SK-N-MC (cell line): Measurements from ENCODE around the gene ITGB2.

Source experiments
- DNase-seq: peaks from one replicate; pipeline ENCODE4 v3.0.0-alpha.2; 2011; ENCODE audit warnings: low read depth, low spot score
- H3K27ac ChIP-seq: fragments of 200-600 bp; sonication (generic); 2 replicates; pipeline ENCODE4 v1.5.1; 2016; ENCODE audit warnings: mixed run types
- H3K36me3 ChIP-seq: fragments of 200-600 bp; sonication (generic); 2 replicates; pipeline ENCODE4 v1.6.1; 2017; ENCODE audit warnings: antibody characterized with exemption, low read length, mixed read lengths; ENCODE audit not compliant: insufficient read depth
- H3K4me3 ChIP-seq: fragments of 200-600 bp; sonication (generic); 2 replicates; pipeline ENCODE4 v1.5.1; 2016
- H3K9ac ChIP-seq: fragments of 200-600 bp; sonication (generic); 2 replicates; pipeline ENCODE4 v1.8.0; 2017; ENCODE audit warnings: mixed run types, mixed read lengths; ENCODE audit not compliant: insufficient read length
- H3K9me3 ChIP-seq: fragments of 200-600 bp; sonication (generic); 2 replicates; pipeline ENCODE4 v1.6.1; 2017; ENCODE audit warnings: low read depth, mild to moderate bottlenecking, antibody characterized with exemption, low read length, moderate library complexity, mixed read lengths
- EZH2 ChIP-seq: fragments of 200-600 bp; sonication (generic); IDR thresholded peaks from one replicate; pipeline ENCODE4 v1.6.1; 2017; ENCODE audit warnings: antibody characterized with exemption
- FOXP2 ChIP-seq: optimal IDR thresholded peaks from 2 replicates; pipeline ENCODE3; 2011; ENCODE audit warnings: mild to moderate bottlenecking, moderate library complexity; ENCODE audit not compliant: insufficient read depth; ENCODE audit errors: extremely low read length, control extremely low read depth
- POLR2AphosphoS5 ChIP-seq: IDR thresholded peaks from 2 replicates; pipeline ENCODE4 v1.6.1; 2012; ENCODE audit warnings: mild to moderate bottlenecking, low read depth, low read length, borderline replicate concordance

Gene ITGB2

DNA sequence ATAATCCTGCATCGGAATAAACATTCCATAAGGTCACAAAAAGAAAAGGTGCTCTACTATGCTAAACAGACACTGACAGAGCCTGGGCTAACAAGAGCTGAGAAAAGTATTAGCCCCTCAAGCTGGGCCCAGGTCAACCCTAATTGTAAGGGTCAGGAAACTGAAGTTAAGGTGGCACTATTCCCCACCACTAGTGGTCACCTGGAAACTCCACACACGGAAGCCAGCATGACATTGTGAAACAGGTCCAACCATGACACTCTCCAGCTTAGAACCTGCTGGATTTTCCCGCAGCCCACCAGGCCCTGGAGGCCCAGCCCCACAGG, 48.4 kb downstream of the ITGB2 start:
- no peak overlapping the region for H3K27ac ChIP-seq
- TF ChIP-seq POLR2AphosphoS5 (no peak), EZH2 (no peak), FOXP2 (no peak)

DNA sequence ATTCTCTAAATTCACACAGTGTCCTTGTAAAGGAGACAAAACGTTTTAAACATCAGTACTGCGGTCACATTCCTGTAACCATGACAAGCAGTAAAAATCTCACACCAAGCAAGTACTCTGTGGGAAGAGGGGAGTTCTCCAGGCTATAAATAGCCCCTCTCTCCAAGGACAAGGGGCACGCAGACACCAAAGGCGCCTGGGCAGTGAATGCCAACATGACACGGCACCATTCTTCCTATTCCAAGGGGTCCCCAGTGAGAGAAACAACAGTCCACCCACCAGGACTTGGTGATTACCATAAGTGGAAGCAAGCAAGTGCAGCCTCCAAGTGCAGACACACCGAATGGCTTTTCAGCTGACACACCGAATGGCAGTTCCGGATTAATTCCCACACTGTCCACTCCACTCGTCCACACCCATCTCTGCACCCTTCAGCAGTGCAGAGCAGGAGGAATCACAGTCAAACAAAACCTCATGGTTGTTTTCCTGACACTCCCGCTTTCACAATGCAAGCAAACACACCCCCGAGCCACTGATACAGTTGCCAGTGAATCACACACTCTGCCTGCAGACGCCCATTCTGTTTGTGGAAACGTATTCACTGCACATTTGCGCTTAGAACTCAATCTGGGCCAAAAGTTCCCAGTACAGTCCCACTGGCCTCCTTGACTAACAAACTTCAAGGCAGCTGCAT, 49.0 kb downstream of the ITGB2 start:
- TF ChIP-seq EZH2: no peak
- TF ChIP-seq POLR2AphosphoS5: no peak
- no peak for TF ChIP-seq FOXP2
- H3K27ac ChIP-seq: no peak overlapping the region
- H3K9me3 ChIP-seq: no peaks in the 10 kb centered on the region
- H3K4me3 ChIP-seq: peak overlapping the region; percentile 85
- H3K9ac ChIP-seq: peak overlapping the region; percentile 78
- no peak for DNase-seq
- peaks cover 8% of the 10 kb centered on the region; the same call in 1 of the 2 replicates for H3K36me3 ChIP-seq

More for the DNA sequence above, 48.4 kb downstream of the ITGB2 start:
- no peak for DNase-seq
- Histone ChIP-seq H3K9me3 (no peaks in the 10 kb centered on the region), H3K4me3 (peak overlapping the region; percentile 85), H3K9ac (peak overlapping the region; percentile 78), H3K36me3 (0 out of 2 replicates have a peak, but pooled peaks cover 3% of the 10 kb centered on the region)

DNA sequence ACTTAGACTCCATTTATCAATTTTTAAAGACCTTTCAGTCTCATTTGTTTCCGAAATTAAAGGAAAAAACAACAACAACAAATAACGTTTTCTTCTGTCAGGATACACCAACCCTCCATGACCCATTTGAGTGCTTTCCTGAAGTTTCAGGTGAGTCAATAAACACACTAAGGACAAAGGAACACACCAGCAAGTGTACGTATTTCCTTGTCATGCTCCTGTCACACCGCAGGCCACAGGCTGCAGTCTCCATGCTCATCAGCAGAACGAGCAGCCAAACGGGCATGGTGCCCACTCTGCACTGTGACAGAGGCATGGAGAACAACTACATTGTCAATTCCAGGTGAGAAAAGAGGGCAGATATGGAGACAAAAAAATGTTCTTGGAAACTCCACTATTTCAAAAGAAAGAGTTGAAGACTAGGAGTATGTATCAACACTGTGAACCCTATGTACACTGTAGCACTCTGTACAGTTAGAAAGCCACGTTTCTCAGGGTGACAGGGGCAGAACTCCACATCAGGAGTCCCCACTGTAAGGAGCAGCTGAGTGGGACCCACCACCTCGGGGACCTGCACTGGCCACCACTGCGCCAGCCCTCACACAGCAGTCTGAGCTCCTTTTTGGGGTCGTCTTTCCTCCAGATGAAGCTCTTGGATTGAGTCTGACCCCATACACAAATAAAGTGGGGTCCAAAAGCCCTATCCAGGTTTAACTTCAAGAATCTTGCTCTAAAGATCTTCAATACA, 49.8 kb downstream of the ITGB2 start:
- no peak overlapping the region for H3K27ac ChIP-seq
- H3K9ac ChIP-seq: no peak overlapping the region

DNA sequence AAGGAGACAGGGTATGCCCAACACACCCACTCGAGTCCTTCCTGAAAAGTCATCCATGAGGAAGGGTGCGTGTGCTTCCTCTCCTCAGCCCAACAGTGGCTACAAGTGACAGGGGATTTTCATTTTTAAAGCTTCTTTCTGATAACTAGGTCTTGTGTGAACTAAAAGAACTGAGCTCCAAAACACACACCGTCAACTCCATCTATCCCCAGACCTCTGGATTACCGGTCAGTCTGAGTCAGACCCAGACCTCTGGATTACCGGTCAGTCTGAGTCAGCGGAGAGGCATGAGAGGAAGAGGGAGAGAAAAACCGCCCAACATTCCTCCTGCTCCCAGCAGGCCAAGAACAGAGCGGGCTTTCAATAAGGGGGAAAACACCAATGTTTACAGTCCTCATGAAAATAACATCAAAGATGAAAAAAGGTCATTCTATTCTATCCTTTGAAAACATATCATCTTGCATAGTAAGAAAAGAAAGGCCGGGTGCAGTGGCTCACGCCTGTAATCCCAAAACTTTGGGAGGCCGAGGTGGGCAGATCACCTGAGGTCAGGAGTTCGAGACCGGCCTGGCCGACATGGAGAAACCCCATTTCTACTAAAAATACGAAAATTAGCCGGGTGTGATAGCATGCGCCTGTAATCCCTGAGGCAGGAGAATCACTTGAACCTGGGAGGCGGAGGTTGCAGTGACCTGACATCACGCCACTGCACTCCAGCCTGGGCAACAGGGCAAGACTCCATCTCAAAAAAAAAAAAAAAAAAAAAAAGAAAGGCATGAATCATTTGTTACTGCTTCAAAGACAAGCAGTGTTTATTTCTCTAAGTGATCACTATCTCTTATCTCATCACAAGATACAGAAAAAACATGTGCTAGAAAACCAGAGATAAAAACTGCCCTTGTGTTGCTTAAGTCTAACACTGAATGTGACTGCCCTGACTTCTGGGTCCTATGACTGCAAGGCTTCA, 50.6 kb downstream of the ITGB2 start:
- TF ChIP-seq FOXP2 (no peak), EZH2 (no peak), POLR2AphosphoS5 (no peak)
- Histone ChIP-seq H3K4me3 (no peak overlapping the region), H3K9me3 (no peaks in the 10 kb centered on the region), H3K9ac (no peak overlapping the region), H3K27ac (no peak overlapping the region), H3K36me3 (peaks cover 13% of the 10 kb centered on the region)
- no peak for DNase-seq

More for the DNA sequence above, 49.8 kb downstream of the ITGB2 start:
- H3K9me3 ChIP-seq: no peaks in the 10 kb centered on the region
- no peak overlapping the region for H3K4me3 ChIP-seq
- no peak for DNase-seq
- TF ChIP-seq POLR2AphosphoS5: no peak
- TF ChIP-seq FOXP2: no peak
- TF ChIP-seq EZH2: no peak
- H3K36me3 ChIP-seq: peaks cover 10% of the 10 kb centered on the region; the same call in 1 of the 2 replicates

DNA sequence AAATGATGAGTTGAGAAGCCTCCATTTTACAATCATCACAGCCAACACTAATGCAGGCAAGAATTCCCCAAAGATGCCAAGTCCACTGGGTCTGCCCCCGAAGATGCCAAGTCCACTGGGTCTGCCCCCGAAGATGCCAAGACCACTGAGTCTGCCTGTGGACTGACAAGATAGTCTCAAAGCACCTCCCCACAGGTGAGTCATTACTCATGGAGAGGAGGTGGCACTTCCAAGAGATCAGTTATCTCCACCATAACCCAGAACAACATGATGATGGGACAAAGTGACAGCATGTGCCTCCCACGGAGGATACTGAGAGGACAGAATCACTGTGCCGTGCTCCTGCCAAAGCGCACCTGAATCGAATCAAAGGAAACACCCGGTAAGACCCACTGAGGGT, 52.0 kb downstream of the ITGB2 start:
- peaks cover 25% of the 10 kb centered on the region for H3K36me3 ChIP-seq
- DNase-seq: no peak
- H3K9ac ChIP-seq: no peak overlapping the region
- TF ChIP-seq POLR2AphosphoS5 (no peak), FOXP2 (no peak), EZH2 (no peak)
- no peak overlapping the region for H3K4me3 ChIP-seq
- no peaks in the 10 kb centered on the region for H3K9me3 ChIP-seq
- H3K27ac ChIP-seq: no peak overlapping the region

DNA sequence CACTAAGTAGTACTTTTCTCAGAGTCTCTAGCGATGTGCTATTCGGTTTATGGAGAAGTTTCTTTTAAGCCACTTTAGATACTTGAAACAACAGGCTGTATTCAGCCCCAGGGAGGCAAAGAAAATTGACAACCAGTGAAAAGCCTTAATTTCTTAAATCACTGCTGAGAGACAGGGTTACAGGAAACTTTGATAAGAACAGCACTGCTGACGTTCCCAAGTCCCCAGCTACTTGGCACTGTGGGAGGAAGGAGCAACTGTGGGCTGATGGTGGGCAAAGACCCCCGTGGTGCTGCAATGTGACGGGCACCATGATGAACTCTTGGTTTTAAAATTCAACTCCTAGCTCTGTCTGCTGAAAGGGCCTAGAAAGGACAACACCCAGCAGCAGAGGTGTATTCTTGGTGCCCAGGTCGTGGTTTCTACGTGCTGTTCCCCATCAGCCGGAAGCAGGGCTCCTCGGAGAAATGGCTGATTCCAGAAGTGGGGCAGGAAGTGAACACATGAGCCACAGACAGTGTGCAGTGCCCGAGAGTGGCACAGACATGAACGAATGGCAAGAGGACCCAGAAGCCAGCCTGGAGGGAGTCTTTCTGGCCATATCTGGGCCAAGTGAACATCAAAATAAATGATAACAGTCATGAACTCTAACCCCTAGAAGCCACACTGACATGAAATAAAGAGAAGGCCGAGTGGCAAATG, 52.5 kb downstream of the ITGB2 start:
- no peak for DNase-seq
- no peak overlapping the region for H3K9ac ChIP-seq
- no peaks in the 10 kb centered on the region for H3K9me3 ChIP-seq
- no peak for TF ChIP-seq EZH2
- TF ChIP-seq FOXP2: no peak
- no peak for TF ChIP-seq POLR2AphosphoS5
- H3K4me3 ChIP-seq: no peak overlapping the region
- peaks cover 31% of the 10 kb centered on the region for H3K36me3 ChIP-seq
- H3K27ac ChIP-seq: peak overlapping the region; percentile 47

DNA sequence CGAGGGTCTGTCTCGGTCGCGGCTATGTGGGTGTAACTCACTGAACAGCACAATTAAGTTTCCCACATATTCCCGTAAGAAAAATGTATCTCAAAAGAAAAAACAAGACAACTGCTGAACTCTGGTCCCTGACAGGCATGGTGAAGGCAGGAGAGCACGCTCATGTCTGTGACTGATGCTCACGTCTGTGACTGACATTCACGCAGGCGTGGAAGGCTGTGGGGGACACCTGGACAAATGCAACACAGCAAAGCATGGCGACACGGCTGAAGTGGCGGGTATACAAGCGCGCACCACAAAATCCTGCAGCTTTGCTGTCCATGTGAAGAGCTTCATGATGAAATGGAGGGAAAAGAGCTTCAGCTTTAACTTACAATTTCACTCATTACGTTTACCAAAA, 53.2 kb downstream of the ITGB2 start:
- peak overlapping the region; percentile 47 for H3K27ac ChIP-seq
- H3K9ac ChIP-seq: no peak overlapping the region
- TF ChIP-seq FOXP2 (no peak), EZH2 (no peak), POLR2AphosphoS5 (no peak)
- no peaks in the 10 kb centered on the region for H3K9me3 ChIP-seq
- DNase-seq: no peak
- H3K36me3 ChIP-seq: peaks cover 35% of the 10 kb centered on the region
- no peak overlapping the region for H3K4me3 ChIP-seq

DNA sequence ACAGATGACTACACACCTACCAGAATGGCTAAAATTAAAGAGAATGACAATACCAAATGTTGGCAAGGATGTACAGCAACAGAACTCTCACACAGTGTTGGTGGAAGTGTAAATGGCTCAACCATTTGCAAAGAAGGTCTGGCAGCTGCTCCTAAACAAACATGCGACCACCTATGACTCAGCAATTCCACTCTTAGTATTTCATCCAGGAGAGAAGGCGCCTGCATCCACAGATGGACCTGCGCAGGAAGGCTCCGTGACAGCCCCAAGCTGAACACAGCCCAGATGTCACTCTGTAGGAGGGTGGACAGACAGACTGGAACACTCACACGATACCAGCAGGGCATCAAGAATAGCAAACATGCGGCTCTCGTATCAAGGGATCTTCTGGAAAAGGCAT, 53.9 kb downstream of the ITGB2 start:
- Histone ChIP-seq H3K9me3 (no peaks in the 10 kb centered on the region), H3K9ac (no peak overlapping the region), H3K36me3 (peaks cover 35% of the 10 kb centered on the region), H3K27ac (peak overlapping the region; percentile 47), H3K4me3 (no peak overlapping the region)
- no peak for DNase-seq
- TF ChIP-seq POLR2AphosphoS5: no peak
- TF ChIP-seq EZH2: no peak
- no peak for TF ChIP-seq FOXP2
